ENCODE measurements around the gene SMC3. TPM values are rescaled to one million over a fixed set of nuclear protein-coding genes. Genes with fewer than 3 reads are reported as not detected.

Gene SMC3
- polyA plus RNA-seq, 1 donor: 40.4 TPM

GRCh38 chr10:110544958-110545537 lies 22.4 kb upstream of the SMC3 start:
- no peak for DNase-seq (ENCODE audit: low read depth)

DNA sequence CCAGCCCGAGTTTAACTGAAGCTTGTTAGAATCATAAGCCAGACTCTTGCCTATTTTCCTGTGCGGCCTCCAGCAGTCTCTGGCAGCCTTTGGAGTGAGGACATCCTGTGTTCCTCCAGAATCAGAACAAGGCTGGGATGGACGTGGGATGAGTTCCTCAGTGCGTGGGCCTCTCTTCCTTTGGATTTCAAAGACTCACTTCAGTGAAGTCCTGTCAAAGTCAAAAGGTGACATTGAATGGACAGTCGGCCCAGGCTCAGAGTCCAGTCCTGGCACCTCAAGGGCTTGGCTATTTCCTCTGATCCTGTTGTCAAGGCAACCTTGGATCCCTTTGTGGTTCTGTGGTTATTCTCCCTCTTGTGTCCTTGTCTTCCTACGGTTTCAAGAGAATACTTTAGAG lies 21.4 kb upstream of the SMC3 start:
- no peak for DNase-seq (ENCODE audit: low read depth)

DNA sequence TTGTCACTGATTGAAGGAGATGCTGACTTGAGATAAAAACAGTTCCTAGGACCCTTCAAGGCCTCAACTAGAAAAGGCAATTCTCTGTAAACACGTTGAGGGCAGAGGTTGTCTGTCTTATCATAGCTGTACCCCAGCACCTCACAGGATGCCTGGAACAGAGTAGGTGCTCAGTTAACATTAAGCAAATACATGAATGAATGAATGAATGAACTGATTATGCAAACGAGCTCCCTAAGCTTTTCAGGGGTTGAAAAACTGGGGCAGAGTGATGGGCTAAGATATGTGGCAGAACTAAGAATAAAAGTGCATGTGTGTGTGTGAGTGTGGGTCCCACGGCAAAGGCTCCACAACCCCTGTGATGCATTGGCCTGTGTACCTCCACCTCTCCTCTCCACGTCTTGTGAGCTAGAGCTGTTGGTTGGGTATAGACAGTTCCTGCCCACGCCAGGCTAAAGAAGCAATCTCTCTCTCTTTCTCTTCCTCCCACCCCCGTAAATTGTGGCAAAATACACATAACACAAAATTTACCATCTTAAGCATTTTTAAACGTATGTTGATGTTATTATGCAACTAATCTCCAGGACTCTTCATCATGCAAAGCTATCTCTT lies 20.9 kb upstream of the SMC3 start:
- no peak for DNase-seq (ENCODE audit: low read depth)

DNA sequence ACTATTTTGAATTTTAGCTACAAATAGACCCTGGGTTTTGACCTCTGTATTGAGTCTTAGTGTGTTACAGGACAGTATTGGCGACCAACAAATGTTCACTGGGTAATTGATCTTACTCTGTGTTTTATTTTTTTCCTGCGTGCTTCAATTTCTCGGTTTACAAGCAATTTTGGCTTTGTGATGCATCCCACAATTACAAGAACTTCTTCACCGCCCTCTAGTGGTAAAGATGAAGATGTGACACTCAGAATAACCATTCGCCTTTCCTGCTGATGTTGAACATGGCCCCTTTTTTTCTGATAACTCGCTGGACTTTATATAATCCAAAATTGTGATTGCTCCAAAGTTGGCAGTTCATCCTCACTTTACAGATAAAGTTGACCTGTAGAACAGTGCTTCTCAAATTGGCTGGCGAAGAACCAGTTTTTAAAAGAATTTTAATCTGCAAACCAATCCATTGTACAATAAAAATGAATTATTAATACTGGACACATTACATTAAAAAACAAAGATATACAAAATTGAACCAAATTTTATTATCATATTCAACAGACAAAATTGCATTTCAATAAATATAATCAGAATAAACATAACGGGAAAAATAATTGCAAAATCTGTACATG lies 20.2 kb upstream of the SMC3 start:
- DNase-seq (ENCODE audit: low read depth): peak; percentile 48

GRCh38 chr10:110548002-110548401 lies 19.5 kb upstream of the SMC3 start:
- DNase-seq (ENCODE audit: low read depth): no peak

DNA sequence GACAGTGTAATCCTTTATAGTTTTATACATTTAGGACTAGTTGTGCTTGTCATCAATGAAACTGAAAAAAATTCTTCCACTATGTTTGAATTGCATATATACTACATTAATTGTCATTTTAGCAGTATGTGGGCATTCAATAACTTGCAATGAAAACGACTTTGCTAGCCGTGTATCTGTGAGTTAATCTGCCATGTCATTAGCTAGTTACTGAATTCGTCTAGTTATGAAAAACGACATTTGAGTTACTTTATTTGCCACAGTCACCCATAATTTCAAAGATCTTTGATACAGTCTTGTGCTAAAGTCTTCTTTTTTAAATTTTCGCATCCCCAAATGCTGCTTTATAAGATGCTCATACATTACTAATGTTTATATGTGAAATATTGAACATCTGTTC lies 18.3 kb upstream of the SMC3 start:
- no peak for DNase-seq (ENCODE audit: low read depth)

GRCh38 chr10:110553905-110554304 lies 13.6 kb upstream of the SMC3 start:
- no peak for DNase-seq (ENCODE audit: low read depth)

- DNase-seq (ENCODE audit: low read depth): no peak
Measured at GRCh38 chr10:110556296-110556695, 11.2 kb upstream of the SMC3 start.

GRCh38 chr10:110556969-110557601 lies 10.4 kb upstream of the SMC3 start:
- no peak for DNase-seq (ENCODE audit: low read depth)

DNA sequence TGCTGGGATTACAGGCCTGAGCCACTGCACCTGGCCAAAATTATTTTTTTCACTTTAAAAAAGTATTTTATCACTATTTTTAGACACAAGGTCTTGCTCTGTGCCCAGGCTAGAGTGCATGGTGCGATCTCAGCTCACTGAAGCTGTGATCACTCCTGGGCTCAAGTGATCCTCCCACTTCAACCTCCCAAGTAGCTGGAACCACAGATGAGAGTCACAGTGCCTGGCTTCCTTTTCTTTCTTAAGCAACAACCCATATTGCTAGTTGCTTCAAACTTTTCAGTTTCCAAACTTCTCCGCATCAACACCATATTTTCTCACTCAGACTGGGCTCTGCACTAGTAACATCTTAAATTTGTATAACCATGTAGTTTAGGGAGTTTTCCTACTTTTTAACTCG lies 9.5 kb upstream of the SMC3 start:
- DNase-seq (ENCODE audit: low read depth): no peak

DNA sequence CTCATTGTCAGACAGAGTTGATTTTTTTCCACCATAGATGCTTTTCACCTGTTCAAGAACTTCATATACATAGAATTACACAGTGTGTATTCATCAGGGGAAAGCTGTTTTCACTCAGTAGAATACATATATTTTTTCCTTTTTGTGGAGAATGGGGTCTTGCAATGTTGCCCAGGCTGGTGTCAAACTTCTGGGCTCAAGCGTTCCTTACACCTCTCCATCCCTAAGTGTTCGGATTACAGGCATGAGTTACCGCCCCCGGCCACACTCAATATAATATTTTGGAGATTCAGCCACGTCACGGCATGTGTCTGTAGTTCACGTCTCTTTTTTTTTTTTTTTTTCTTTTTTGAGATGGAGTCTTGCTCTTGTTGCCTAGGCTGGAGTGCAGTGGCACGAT lies 7.5 kb upstream of the SMC3 start:
- no peak for DNase-seq (ENCODE audit: low read depth)

GRCh38 chr10:110561292-110561691 lies 6.2 kb upstream of the SMC3 start:
- no peak for DNase-seq (ENCODE audit: low read depth)

GRCh38 chr10:110562348-110562747 lies 5.1 kb upstream of the SMC3 start:
- no peak for DNase-seq (ENCODE audit: low read depth)

- DNase-seq (ENCODE audit: low read depth): no peak
Measured at GRCh38 chr10:110563132-110563531, 4.4 kb upstream of the SMC3 start.

- DNase-seq (ENCODE audit: low read depth): no peak
Measured at GRCh38 chr10:110566472-110567200, 859 bp upstream of the SMC3 start.

- DNase-seq (ENCODE audit: low read depth): no peak
Measured at GRCh38 chr10:110568055-110568735, 700 bp downstream of the SMC3 start.

GRCh38 chr10:110569122-110569521 lies 1.6 kb downstream of the SMC3 start:
- no peak for DNase-seq (ENCODE audit: low read depth)

DNA sequence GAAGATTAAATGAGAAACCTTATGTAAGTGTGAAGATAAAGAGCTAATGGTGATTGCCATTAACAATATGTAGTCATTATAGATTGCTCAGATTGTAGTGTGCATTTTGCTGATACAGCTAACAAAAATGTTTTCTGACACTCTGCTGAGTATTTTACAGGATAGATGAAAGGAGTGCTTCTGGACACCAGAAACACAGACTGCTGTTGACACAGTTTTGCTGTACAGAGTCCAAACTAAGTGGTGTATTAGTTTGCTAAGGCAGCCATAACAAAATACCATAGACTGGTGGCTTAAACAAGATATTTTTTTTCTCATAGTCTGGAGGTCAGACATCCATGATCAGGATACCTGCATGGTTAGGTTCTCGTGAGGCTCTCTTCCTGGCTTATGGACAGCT lies 2.2 kb downstream of the SMC3 start:
- DNase-seq (ENCODE audit: low read depth): no peak

DNA sequence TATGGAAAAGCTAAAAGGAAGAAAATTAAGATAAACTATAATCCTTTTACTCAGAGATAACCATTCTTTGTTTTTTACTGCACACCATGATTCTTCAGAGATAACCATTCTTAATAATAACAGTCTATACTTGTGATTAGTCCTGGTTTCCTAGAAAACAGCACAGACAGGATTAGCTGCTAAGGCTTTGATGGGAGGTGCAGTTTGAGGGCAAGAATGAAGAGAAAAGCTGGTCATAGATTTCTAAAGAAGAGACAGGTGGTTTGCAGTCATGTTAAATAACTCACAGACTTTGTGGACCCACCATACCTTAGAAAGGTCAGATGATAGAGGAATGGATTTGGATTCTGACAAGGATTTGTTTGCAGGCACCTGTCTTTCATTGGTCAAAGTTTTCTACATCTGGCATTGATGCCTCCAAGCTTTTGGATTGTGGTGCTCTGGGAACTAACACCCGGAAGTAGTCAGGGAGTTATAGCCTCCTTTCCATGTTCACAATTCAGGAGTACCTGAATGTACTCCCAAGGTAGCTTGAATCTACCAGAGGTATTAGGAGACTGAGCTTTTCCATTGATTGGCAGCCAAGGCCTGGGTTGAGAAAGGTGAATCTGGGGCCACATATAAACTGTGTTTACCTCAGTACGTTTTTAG lies 3.7 kb downstream of the SMC3 start:
- no peak for DNase-seq (ENCODE audit: low read depth)

DNA sequence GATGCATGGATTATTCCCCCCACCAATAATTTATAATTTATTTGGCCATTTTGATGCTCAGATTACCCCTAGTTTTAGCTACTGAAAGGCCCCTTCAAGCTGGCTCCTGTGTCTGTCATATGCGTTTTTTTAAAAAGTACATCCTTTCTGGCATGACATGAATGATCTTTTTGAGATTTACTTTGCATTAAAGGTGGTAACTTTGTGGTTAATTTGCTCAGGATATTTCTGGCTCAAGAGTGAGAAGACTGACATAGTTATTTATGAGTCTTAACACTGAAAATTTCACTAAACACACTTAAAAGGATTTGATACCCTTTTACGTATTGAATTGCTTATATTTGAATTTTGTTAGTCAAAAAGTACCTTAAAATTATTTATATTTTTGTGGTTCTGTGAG lies 5.4 kb downstream of the SMC3 start:
- no peak for DNase-seq (ENCODE audit: low read depth)

- DNase-seq (ENCODE audit: low read depth): no peak
Measured at GRCh38 chr10:110574420-110574819, 6.9 kb downstream of the SMC3 start.
